Right lobe of liver (tissue), 6 donors: ENCODE results near the gene PRR19. TPM values are rescaled to one million over a fixed set of nuclear protein-coding genes. Genes with fewer than 3 reads are reported as not detected.

ENCODE experiments used
- ATAC-seq, 4 donors: fragments of 200-7000 bp; cut with Tn5 transposase; one replicate each; pipeline ENCODE4 v1.9.1; 2020; ENCODE audit warnings: mild to moderate bottlenecking in 4 of 4, moderate library complexity in 4 of 4
- DNase-seq, 3 donors: peaks; one replicate each; pipeline ENCODE4 v3.0.0-alpha.2; 2020
- H3K27ac ChIP-seq, 3 donors: fragments of 200-600 bp; one replicate each; pipeline ENCODE4 v1.8.0; 2022
- H3K27me3 ChIP-seq, 2 donors: fragments of 200-600 bp; one replicate each; pipeline ENCODE4 v1.8.0; 2022
- H3K36me3 ChIP-seq, 4 donors: fragments of 200-600 bp; sonication (generic) in 1 of 4; one replicate each; pipeline versions ENCODE4 v1.5.1 to v1.8.0; 2017 to 2022; ENCODE audit warnings: control low read depth in 1 of 4
- H3K4me1 ChIP-seq, 4 donors: fragments of 200-600 bp; sonication (generic) in 1 of 4; one replicate each; pipeline versions ENCODE4 v1.5.1 to v1.8.0; 2017 to 2022; ENCODE audit warnings: control low read depth in 1 of 4
- H3K4me3 ChIP-seq, 3 donors: fragments of 200-600 bp; one replicate each; pipeline ENCODE4 v1.8.0; 2022
- H3K9me3 ChIP-seq, 4 donors: fragments of 200-600 bp; sonication (generic) in 1 of 4; one replicate each; pipeline versions ENCODE4 v1.5.1 to v1.8.0; 2017 to 2022; ENCODE audit warnings: control low read depth in 1 of 4
- CTCF ChIP-seq, 4 donors: fragments of 200-600 bp in 3 of 4; fragments of 450-650 bp in 1 of 4; IDR thresholded peaks; one replicate each; pipeline versions ENCODE4 v1.5.1 to v1.8.0; 2016 to 2022; ENCODE audit warnings: antibody characterized with exemption in 4 of 4, mild to moderate bottlenecking in 2 of 4
- POLR2A ChIP-seq: fragments of 450-650 bp; IDR thresholded peaks from one replicate; pipeline ENCODE4 v1.6.1; 2017; ENCODE audit warnings: antibody characterized with exemption, mild to moderate bottlenecking
- WGBS: methylation state at CpG from one replicate; pipeline ENCODE4 v1.1.6; 2018; ENCODE audit warnings: low coverage, low lambda C conversion rate; ENCODE audit not compliant: insufficient coverage; ENCODE audit errors: missing lambda C conversion rate; 5-methylcytosine and 5-hydroxymethylcytosine counted together
- intact Hi-C, 2 donors: fragments of 100-400 bp; cut with DNase I; formaldehyde crosslinking; loops; one replicate each; pipeline versions ENCODE4 v1.11.2 to v1.14.1; 2022
- total RNA-seq, 6 experiments: library from RNA; depleted of rRNA in 2 of 6; stranded (reverse); fragments of >200 nt in 2 of 6; fragmentation: NEBNext Ultra II Directional in 3 of 6; extraction: Animal tissue kit (Norgen Biotek cat#: 25700) in 3 of 6; gene quantifications; one replicate each; pipeline versions ENCODE4 v1.1.0 to v1.2.4, GENCODE V29; 2016 to 2023
- donor health status: DM: no; HTN: yes; CAD: no.
- donor health status: DM: no; HTN: no; CAD: no.
- donor health status: DM: no; HTN: no; CAD: no.
- donor health status: DM: no; HTN: yes; CAD: no.
- donor health status: DM: no; HTN: yes; CAD: no.

The PRR19 gene
- total RNA-seq, 6 experiments from 2014 or later: 0.18 to 0.74 (median 0.21) TPM

DNA sequence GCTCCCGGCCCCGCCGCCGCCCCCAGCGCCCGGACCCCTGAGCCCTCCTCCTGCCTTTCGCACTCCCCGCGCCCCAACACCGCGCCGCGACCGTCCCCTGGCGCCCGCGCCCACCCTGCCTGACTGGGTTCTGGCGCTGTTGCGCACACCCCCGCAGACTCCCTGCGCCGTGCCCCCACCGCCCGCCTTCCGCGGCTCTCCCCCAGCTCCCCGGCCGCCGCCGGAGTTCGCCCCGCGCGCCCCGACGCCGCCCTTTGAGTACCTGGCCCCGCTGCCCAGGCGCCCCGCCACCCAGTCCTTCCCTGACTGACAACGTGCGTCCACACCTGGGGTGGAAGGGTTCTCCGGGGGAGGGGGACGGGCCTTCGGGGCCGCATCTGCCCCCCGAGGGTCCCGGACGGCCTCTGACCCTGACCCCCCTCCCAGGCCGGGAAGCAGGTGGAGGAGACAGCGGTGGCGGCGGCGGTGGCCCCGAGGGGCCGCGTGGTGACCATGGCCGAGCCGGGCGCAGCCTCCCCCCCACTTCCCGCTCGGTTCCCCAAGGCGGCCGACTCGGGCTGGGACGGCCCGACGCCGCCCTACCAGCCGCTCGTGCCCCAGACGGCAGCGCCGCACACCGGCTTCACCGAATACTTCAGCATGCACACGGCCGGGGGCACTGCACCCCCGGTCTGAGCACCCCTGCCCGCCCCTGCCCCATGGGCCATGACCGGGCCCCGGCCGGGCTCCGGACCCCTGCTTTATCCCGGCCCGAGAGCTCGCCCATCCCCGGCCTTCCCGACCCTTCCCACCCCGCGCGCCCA, 22.1 kb downstream of the PRR19 start:
- WGBS: 2% methylated on average over 12 of the region's 92 CpGs
- H3K4me1 ChIP-seq: peaks cover 0 to 11% (median 0%) of the 10 kb centered on the region in 4 donors
- TF ChIP-seq CTCF (IDR thresholded peaks at IDR 0.05) (no peak), POLR2A (no peak)
- intact Hi-C loops: loop anchor here in 1 of 2 donors (10.0 kb wide), 1 partner anchor 189 kb away; the partner anchor contains the start of gene POU2F2
- DNase-seq (peak in 1 of 3 donors; percentile 35), ATAC-seq (no peak)
- H3K27me3 ChIP-seq: no peaks in the 10 kb centered on the region
- no peaks in the 10 kb centered on the region for H3K9me3 ChIP-seq
- H3K4me3 ChIP-seq: peak overlapping the region in 1 of 3 donors; percentile 31
- no peaks in the 10 kb centered on the region for H3K36me3 ChIP-seq
- no peak overlapping the region for H3K27ac ChIP-seq

DNA sequence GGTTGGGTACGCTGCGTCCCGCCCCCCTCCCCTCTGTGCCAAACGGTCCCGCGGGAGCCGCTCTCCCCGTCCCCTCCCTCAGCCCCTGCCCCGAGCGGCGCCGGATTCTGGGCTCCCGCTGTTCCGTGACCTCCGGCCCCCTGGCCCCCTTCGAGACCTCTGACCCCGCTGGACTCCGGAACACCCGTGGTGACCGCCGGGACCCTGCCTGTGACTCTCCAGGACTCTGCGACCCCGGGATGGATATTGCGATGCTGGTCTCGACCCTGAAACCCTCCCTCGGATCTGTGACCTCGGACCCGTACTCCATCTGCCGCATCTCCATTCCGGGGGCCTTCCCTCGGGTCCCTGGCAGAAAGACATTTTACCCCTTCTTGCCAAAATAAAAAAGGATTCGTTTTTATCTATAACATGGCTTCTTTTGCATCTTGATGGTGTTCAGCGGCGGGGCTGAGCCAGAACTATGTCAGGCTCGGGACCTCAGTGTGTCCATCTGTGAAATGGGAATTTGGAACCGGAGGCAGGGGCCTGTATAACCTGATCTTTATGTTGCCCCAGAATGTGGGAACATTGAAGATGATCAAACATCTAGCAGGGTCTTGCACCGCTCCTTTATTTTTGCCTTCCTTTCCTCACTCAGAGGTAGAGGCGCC, 22.8 kb downstream of the PRR19 start:
- H3K27ac ChIP-seq: no peak overlapping the region
- no peak for ATAC-seq
- WGBS: 2% methylated on average over 33 of the region's 38 CpGs
- no peaks in the 10 kb centered on the region for H3K27me3 ChIP-seq
- H3K9me3 ChIP-seq: no peaks in the 10 kb centered on the region
- H3K4me1 ChIP-seq: peaks cover 0 to 11% (median 0%) of the 10 kb centered on the region in 4 donors
- H3K36me3 ChIP-seq: no peaks in the 10 kb centered on the region
- TF ChIP-seq CTCF (IDR thresholded peaks at IDR 0.05) (peak in 1 of 4 donors; percentile 94), POLR2A (no peak)
- intact Hi-C loops: loop anchor here in 1 of 2 donors (10.0 kb wide), 1 partner anchor 190 kb away; the partner anchor contains the start of gene POU2F2
- H3K4me3 ChIP-seq: peak overlapping the region in 2 of 3 donors; percentile 12 to 31
- peak in 1 of 3 donors; percentile 33 for DNase-seq

GRCh38 chr19:42325308-42325895, 23.5 kb downstream of the PRR19 start, which contains the start of gene MEGF8:
Gene MEGF8 (plus strand): TSS chr19:42325635. CDS start chr19:42326244, 609 bp downstream.
- DNase-seq (peak; percentile 96 to 98 (median 98)), ATAC-seq (peak; percentile 96 to 98 (median 98))
- peak within 1 kb of the TSS; percentile 38 to 71 (median 62) for H3K27ac ChIP-seq
- intact Hi-C loops: loop anchor here in 1 of 2 donors (10.0 kb wide), 1 partner anchor 191 kb away; the partner anchor contains the start of gene POU2F2
- peak in 3 of 4 donors; percentile 88 to 92 (median 90) for TF ChIP-seq CTCF (IDR thresholded peaks at IDR 0.05)
- TF ChIP-seq POLR2A: peak; percentile 74
- H3K27me3 ChIP-seq: no peaks in the 10 kb centered on the region
- H3K9me3 ChIP-seq: no peaks in the 10 kb centered on the region
- H3K4me3 ChIP-seq: peak within 1 kb of the TSS; percentile 95 to 97 (median 96)
- H3K4me1 ChIP-seq: peaks cover 0 to 11% (median 0%) of the 10 kb centered on the region in 4 donors
- 0% methylated on average over 7 of the region's 45 CpGs for WGBS
- no peaks in the 10 kb centered on the region for H3K36me3 ChIP-seq
